GM21786 (cell line): ENCODE data around the gene IL1RAP.
"Not testable (repeated sequence)": the region's sequence is repeated elsewhere in the genome, so short reads cannot be mapped to it uniquely, and the experiment has no call there.

Source experiments
- ATAC-seq: cut with Tn5 transposase; IDR thresholded peaks from one replicate; pipeline ENCODE4 v1.9.1; 2021; ENCODE audit not compliant: unreplicated experiment

Gene IL1RAP

GRCh38 chr3:190645932-190646460 lies 132.1 kb downstream of the IL1RAP start:
- no peak for ATAC-seq

DNA sequence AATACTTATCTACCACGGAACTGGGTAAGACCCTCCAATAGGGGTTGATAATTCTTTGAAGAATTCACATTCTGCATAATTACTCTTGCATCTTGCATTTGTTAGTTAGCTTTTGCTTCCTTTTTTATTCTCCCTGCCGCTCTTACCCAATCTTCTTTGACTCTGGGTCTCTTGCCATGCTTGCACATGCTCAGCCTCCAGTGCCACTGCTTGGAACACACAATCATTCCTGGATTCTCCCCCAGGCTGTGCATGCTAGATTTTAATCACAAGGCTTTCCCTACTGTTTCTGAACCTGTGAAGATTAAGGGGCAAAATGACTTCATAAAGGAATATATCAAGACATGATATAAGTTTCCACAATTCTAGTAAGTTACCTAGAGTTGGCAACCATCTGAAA lies 133.1 kb downstream of the IL1RAP start:
- no peak for ATAC-seq

GRCh38 chr3:190655933-190656332 lies 142.0 kb downstream of the IL1RAP start:
- ATAC-seq: no peak

GRCh38 chr3:190658106-190658505 lies 144.2 kb downstream of the IL1RAP start:
- no peak for ATAC-seq

DNA sequence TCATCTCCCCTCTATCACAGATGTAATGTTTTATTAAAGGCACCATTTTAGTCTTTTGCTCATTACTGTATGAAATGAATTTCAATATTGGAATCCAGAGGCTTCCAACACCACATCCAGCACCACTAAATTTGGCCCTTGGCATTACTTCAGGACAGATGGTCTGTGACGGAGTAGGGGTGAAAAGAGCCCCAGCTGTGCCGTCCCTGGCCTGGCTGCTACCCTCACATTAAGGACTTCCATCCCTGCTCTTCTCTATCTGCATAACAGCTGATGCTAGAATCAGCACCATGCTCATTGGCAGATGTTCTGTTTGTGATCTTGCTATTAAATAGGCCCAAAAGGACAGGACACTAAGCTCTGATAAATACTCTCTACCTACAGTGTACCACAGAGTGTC lies 152.9 kb downstream of the IL1RAP start:
- ATAC-seq: no peak

DNA sequence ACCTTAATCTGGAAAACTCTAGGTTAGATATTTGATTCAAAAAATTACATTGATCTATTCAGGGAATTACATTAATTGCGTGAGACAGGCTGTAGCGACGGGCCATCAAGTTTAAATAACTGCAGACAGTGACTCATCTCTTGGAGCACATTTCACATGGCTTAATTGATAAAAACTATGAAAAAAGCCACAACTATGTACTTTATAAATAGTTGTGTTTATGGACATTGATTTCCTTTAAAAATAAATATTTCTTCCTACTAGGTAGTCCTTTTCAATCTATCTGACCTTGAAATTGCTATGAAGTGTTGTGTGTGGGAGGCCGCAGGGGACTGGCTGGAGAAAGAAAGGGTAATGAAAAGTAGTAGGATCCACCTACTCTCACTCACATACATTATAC lies 157.8 kb downstream of the IL1RAP start:
- no peak for ATAC-seq

GRCh38 chr3:190673148-190673547 lies 159.3 kb downstream of the IL1RAP start:
- no peak for ATAC-seq

GRCh38 chr3:190676481-190676880 lies 162.6 kb downstream of the IL1RAP start:
- no peak for ATAC-seq

GRCh38 chr3:190677001-190677400 lies 163.1 kb downstream of the IL1RAP start:
- ATAC-seq: no peak

- not testable (repeated sequence) for ATAC-seq
Observed at GRCh38 chr3:190677868-190678267, 164.0 kb downstream of the IL1RAP start.

- ATAC-seq: no peak
Observed at GRCh38 chr3:190680691-190681090, 166.8 kb downstream of the IL1RAP start.

GRCh38 chr3:190684776-190685175 lies 170.9 kb downstream of the IL1RAP start:
- ATAC-seq: no peak

GRCh38 chr3:190686011-190686410 lies 172.1 kb downstream of the IL1RAP start:
- no peak for ATAC-seq

DNA sequence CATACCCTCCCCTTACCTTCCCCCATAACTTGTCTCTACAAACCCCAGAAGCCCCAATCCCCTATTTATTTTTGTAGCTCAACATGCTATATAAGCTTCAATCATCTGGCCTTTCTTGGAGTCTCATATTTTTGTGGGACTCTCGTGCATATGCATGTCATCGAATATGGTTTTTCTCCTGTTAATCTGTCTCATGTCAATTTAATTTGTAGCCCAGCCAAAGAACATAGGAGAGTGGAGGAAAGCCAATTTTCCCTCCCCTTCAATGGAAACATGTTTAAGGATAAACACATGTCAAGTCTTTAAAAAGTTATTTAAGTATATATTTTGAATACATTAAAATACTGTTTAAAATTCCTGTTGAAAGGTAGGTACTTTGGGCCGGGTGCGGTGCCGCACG lies 176.4 kb downstream of the IL1RAP start:
- ATAC-seq: no peak

DNA sequence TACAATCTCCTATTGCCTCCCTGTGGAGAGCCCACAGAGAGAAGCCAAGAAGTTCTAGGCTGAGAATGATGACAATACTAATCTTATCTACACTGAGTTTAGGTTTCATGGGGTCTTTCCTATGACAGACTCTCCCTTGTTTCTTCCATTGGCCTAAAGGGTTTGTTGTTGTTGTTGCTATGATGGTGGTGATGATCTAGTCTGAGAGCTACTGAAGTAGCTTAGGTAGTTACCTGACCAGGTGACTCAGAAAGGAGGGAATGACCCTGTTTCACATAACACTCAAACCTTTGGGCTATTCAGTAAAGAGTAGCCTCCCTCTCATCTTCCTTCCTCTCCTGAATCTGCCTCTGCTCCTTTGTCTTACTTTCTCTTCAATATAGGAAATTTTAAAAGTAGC lies 178.4 kb downstream of the IL1RAP start:
- no peak for ATAC-seq

- no peak for ATAC-seq
Observed at GRCh38 chr3:190694335-190695001, 180.6 kb downstream of the IL1RAP start.

DNA sequence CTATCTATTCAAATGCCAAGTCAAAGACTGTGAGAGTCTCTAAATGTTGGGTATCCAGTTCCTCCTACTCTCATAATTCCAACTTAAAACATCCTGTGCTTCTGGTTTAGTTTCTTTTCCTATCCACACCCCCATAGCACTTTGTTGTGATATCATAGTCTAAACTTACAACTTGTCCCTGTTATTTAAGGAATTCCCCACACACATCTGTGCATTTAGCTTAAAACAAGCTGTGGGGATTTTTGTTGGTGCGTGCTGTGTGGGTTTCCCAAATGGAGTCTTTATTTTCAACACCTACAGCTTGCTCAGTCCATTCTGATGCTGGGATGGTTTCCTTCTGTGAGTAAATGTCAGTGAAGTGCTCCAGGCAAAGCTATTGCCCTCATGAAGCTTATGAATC lies 181.3 kb downstream of the IL1RAP start:
- no peak for ATAC-seq

DNA sequence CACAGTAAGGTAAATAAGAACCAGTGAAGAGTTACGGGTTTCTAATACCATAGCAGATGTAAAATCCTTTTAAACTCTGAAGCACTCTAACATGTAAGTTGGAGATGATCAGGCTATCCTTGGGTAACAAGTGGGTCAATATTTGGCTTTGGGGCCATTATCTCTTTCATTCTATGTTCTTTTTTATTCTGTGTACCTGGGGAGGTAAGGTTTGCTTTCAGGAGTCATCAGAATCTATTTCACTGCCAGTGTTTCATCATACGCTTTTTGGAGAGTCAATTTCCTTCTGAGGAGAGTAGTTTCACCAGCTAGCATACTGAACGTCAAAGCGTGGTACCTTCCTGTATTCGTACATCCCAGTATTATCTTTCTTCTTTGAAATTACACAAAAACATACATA lies 182.1 kb downstream of the IL1RAP start:
- ATAC-seq: no peak

DNA sequence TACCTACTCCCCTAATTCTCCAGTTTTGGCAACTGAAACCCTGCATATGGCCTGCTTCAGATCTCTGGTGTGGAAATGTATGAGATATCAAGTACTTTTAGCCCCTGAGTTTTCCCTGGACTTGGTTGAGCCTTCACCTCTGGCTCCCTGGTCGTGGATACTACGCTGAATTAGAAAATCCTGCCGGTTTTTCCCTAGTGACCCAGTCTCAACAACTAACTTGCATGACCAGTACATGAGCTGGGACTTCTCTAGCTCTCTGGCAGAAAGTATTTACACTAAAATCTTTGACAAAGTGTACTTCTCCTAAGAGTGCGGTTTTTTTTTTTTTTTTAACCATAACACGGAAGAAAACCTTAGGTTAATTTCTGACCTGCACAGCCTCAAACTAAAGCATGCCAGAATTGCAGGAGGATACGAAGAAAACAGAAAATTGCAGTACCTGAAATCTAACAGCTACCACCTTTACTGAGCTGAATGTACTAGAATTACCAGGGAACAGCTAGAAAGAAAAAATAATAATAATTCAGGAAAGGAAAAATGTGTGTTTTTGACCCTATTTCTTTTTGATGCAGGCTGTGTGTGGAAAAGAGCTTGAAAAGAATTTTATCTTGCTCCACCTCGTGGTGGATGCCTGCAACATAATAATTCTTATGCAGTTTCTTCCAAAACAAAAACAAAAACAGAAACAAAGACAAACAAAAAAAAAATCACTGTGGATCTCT lies 183.1 kb downstream of the IL1RAP start:
- ATAC-seq: no peak

- ATAC-seq: no peak
Observed at GRCh38 chr3:190697502-190697830, 183.6 kb downstream of the IL1RAP start.

GRCh38 chr3:190697901-190698300 lies 184.0 kb downstream of the IL1RAP start:
- ATAC-seq: no peak

DNA sequence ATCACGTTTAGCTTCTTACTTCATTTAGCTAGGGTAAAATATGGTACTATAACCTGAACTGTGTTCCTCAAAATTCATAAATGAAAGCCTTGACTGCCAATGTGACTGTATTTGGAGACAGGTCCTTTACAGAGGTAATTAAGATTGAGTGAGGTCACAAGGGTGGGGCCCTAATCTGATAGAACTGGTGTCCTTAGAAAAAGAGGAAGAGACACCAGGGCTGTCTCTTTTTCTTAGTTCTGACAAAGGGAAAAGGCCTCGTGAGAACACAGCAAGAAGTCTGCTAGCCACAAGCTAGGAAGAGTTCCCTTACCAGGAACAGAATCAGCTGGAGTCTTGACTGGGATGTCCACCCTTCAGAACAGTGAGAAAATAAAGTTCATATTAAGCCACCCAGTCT lies 185.9 kb downstream of the IL1RAP start:
- ATAC-seq: no peak

- ATAC-seq: peak; percentile 53
Observed at GRCh38 chr3:190701096-190701532, 187.2 kb downstream of the IL1RAP start.
